ENCODE measurements around the gene MYO1D.

DNA sequence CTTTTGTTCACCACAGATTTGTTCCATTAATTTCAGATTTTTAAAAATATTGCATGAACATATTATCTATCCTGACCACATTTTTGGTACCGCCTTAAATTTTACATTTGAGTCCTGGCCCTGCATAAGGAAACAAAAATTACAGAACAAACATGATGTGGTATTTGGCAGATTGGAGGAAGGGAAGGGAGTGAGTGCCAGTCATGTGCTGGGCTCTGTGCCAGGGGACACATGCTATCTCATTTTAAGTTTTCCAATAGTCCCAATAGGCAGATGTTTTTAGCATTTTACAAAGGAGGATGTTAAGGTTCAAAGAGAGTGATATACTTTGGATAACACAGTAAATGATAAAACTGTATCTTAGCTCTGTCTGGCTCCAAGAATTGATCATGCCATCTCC lies 205.0 kb downstream of the MYO1D start:
- TF ChIP-seq, protein P1, sequence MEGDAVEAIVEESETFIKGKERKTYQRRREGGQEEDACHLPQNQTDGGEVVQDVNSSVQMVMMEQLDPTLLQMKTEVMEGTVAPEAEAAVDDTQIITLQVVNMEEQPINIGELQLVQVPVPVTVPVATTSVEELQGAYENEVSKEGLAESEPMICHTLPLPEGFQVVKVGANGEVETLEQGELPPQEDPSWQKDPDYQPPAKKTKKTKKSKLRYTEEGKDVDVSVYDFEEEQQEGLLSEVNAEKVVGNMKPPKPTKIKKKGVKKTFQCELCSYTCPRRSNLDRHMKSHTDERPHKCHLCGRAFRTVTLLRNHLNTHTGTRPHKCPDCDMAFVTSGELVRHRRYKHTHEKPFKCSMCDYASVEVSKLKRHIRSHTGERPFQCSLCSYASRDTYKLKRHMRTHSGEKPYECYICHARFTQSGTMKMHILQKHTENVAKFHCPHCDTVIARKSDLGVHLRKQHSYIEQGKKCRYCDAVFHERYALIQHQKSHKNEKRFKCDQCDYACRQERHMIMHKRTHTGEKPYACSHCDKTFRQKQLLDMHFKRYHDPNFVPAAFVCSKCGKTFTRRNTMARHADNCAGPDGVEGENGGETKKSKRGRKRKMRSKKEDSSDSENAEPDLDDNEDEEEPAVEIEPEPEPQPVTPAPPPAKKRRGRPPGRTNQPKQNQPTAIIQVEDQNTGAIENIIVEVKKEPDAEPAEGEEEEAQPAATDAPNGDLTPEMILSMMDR (IDR thresholded peaks at IDR 0.05; ENCODE audit: low read depth, low read length), result no peak
- TF ChIP-seq EZH2phosphoT487 (IDR thresholded peaks at IDR 0.05; ENCODE audit: low read depth), result no peak

Measured in OCI-LY3 (cell line).